ENCODE results near the gene ZCCHC9.

The ZCCHC9 gene

GRCh38 chr5:81360640-81361039 is 59.3 kb downstream of the ZCCHC9 start:
- DNase-seq = no peak

GRCh38 chr5:81361600-81361999 is 60.2 kb downstream of the ZCCHC9 start:
- no peak for DNase-seq
